Measurements from ENCODE around the gene PEX14. TPM values are rescaled to one million over a fixed set of nuclear protein-coding genes. Genes with fewer than 3 reads are reported as not detected.

Gene PEX14
- total RNA-seq, 4 donors from 2014 or later: 2.0 to 21.9 (median 5.3) TPM

DNA sequence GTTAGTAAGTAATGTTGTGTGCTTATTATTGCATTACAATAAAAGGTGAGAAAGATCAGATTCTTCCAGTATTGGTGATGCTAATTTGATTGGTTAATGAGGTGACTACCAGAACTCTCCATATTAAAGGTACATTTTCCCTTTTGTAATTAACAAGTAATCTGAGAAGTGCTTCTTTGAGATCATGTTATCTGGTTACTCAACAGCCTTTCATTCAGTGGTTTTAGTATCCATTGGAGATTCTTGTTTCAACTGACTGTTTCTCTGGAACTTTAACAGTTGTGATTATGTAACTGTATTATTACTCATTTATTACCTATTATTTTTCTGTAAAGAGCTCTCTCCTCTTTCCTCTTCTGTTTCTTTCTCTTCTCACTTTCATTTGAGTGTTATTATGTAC lies 86.7 kb downstream of the PEX14 start:
- H3K27ac ChIP-seq: no peak overlapping the region
- no peaks in the 10 kb centered on the region for H3K27me3 ChIP-seq
- H3K9me3 ChIP-seq: no peaks in the 10 kb centered on the region
- no peak overlapping the region for H3K4me3 ChIP-seq
- DNase-seq: no peak
- H3K36me3 ChIP-seq: no peaks in the 10 kb centered on the region
- TF ChIP-seq POLR2A (IDR thresholded peaks at IDR 0.05): no peak
- TF ChIP-seq, protein P1, sequence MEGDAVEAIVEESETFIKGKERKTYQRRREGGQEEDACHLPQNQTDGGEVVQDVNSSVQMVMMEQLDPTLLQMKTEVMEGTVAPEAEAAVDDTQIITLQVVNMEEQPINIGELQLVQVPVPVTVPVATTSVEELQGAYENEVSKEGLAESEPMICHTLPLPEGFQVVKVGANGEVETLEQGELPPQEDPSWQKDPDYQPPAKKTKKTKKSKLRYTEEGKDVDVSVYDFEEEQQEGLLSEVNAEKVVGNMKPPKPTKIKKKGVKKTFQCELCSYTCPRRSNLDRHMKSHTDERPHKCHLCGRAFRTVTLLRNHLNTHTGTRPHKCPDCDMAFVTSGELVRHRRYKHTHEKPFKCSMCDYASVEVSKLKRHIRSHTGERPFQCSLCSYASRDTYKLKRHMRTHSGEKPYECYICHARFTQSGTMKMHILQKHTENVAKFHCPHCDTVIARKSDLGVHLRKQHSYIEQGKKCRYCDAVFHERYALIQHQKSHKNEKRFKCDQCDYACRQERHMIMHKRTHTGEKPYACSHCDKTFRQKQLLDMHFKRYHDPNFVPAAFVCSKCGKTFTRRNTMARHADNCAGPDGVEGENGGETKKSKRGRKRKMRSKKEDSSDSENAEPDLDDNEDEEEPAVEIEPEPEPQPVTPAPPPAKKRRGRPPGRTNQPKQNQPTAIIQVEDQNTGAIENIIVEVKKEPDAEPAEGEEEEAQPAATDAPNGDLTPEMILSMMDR (IDR thresholded peaks at IDR 0.05): no peak
- intact Hi-C loops (cut with DNase I; ENCODE audit: low total_unique reads): no loop called here
- H3K4me1 ChIP-seq: no peaks in the 10 kb centered on the region

DNA sequence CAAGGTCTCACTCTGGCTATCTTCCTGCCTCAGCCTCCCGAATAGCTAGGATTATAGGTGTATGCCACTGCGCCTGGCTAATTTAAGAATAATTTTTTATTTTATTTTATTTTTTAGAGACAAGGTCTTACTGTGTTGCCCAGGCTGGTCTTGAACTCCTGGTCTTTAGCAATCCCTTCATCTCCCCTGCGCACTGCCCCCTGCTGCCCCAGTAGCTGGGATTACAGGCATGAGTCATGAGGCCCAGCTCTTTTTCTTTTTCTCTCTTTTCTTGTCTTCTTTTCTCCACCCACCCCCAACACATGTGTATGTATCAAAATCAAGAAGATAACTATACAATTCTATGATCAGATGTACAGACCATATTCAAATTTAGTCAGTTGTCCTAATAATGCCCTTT lies 87.2 kb downstream of the PEX14 start:
- Histone ChIP-seq H3K9me3 (no peaks in the 10 kb centered on the region), H3K27ac (no peak overlapping the region), H3K4me3 (no peak overlapping the region), H3K4me1 (no peaks in the 10 kb centered on the region), H3K36me3 (no peaks in the 10 kb centered on the region), H3K27me3 (no peaks in the 10 kb centered on the region)
- no peak for TF ChIP-seq POLR2A (IDR thresholded peaks at IDR 0.05)
- TF ChIP-seq, protein P1 (IDR thresholded peaks at IDR 0.05): no peak
- no peak for DNase-seq
- intact Hi-C loops (cut with DNase I; ENCODE audit: low total_unique reads): no loop called here

DNA sequence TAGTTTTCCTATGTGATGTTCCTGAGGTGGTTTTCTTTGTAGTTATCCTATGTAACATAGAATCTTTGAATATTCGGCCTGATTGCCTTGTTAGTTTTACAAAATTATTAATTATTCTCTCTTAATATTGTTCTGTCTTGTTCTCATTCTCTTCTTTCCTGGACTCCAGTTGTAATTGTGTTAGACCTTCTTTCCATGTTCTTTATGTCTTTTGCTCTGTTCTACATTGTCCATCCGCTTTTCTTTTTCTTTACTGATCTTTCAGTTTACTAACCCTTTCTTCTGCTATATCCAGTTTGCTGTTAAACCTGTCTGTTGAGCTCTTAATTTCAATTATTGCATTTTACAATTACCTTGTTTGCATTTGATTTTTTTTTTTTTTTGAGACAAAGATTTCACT lies 89.3 kb downstream of the PEX14 start:
- no peak overlapping the region for H3K27ac ChIP-seq
- no peaks in the 10 kb centered on the region for H3K36me3 ChIP-seq
- intact Hi-C loops (cut with DNase I; ENCODE audit: low total_unique reads): no loop called here
- H3K4me3 ChIP-seq: no peak overlapping the region
- H3K27me3 ChIP-seq: no peaks in the 10 kb centered on the region
- no peaks in the 10 kb centered on the region for H3K9me3 ChIP-seq
- no peak for DNase-seq
- TF ChIP-seq POLR2A (IDR thresholded peaks at IDR 0.05): no peak
- TF ChIP-seq, protein P1 (IDR thresholded peaks at IDR 0.05): no peak
- H3K4me1 ChIP-seq: no peaks in the 10 kb centered on the region

DNA sequence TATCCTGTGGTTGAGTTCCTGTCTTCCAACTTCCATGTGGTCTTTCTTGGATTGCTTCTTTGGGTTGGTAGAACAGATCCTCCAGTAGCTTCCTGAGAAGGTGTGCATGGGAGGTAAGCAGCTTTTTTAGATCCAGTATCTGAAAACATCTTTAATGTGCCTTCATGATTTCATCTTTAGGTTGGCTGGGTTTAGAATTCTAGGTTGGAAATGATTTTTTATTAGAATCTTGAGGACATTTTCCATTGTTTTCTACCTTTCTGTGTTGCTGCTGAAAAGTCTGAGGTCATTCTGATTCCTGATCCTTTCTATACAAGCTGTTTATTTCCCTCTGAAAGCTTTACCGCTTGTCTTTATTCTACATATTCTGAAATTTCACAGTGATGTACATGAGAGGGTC lies 94.8 kb downstream of the PEX14 start:
- H3K4me1 ChIP-seq: no peaks in the 10 kb centered on the region
- H3K36me3 ChIP-seq: no peaks in the 10 kb centered on the region
- no peak overlapping the region for H3K4me3 ChIP-seq
- H3K27me3 ChIP-seq: no peaks in the 10 kb centered on the region
- DNase-seq: no peak
- intact Hi-C loops (cut with DNase I; ENCODE audit: low total_unique reads): no loop called here
- no peaks in the 10 kb centered on the region for H3K9me3 ChIP-seq
- TF ChIP-seq POLR2A (IDR thresholded peaks at IDR 0.05): no peak
- TF ChIP-seq, protein P1 (IDR thresholded peaks at IDR 0.05): no peak
- no peak overlapping the region for H3K27ac ChIP-seq

DNA sequence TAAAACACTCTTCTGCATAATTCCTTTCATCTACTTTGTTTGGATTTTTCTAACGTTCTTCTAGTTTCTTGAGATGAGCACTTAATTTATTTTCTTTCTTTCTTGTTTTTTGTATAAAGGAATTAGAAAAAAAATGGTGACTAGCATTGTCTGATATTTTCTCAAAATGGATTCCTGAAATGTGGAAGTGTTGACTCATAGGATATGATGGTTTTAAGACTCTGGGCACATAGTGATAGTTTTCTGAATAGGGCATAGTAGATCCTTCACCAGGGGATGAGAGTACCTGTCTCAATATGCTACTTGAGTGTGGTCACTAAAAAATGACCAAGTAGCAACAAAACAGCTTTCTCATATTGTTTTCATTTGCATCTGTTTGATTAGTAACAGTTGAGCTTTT lies 100.9 kb downstream of the PEX14 start:
- H3K27me3 ChIP-seq: no peaks in the 10 kb centered on the region
- TF ChIP-seq, protein P1 (IDR thresholded peaks at IDR 0.05): no peak
- TF ChIP-seq POLR2A (IDR thresholded peaks at IDR 0.05): no peak
- no peaks in the 10 kb centered on the region for H3K9me3 ChIP-seq
- H3K27ac ChIP-seq: no peak overlapping the region
- DNase-seq: no peak
- H3K36me3 ChIP-seq: no peaks in the 10 kb centered on the region
- H3K4me1 ChIP-seq: no peaks in the 10 kb centered on the region
- H3K4me3 ChIP-seq: no peak overlapping the region
- intact Hi-C loops (cut with DNase I; ENCODE audit: low total_unique reads): no loop called here

Measured in uterus (tissue), 4 donors.